Keratinocyte (primary cell): ENCODE measurements around the gene ASTN2. TPM values are rescaled to one million over a fixed set of nuclear protein-coding genes. Genes with fewer than 3 reads are reported as not detected.

Source experiments
- DNase-seq: peaks from one replicate; pipeline ENCODE4 v3.0.0-alpha.2; 2011; ENCODE audit warnings: low read depth, missing footprints, low spot score
- FAIRE-seq: peaks from 2 replicates; lab custom pipeline; 2011; peaks lifted over from hg19 to GRCh38; lab: Jason Lieb, UNC
- H2AFZ ChIP-seq: 2 replicates; pipeline ENCODE4 v1.6.0; 2012; ENCODE audit warnings: low read length, control low read depth, inconsistent platforms; ENCODE audit not compliant: control insufficient read depth
- H3K27ac ChIP-seq: 2 replicates; pipeline ENCODE4 v1.5.1; 2011; ENCODE audit warnings: low read length; ENCODE audit not compliant: control insufficient read depth, insufficient read depth
- H3K27me3 ChIP-seq: 3 replicates; pipeline ENCODE4 v1.6.0; 2011; ENCODE audit warnings: low read length; ENCODE audit not compliant: control insufficient read depth, insufficient read depth; ENCODE audit errors: extremely low read depth
- H3K36me3 ChIP-seq, 2 experiments: 2 replicates in 1 of 2; 3 replicates in 1 of 2; pipeline ENCODE4 v1.5.1; 2011; ENCODE audit warnings: low read length in 2 of 2, mild to moderate bottlenecking in 1 of 2; ENCODE audit not compliant: control insufficient read depth in 2 of 2, insufficient read depth in 2 of 2; ENCODE audit errors: extremely low read depth in 1 of 2
- H3K4me1 ChIP-seq: 3 replicates; pipeline ENCODE4 v1.5.1; 2011; ENCODE audit warnings: low read length; ENCODE audit not compliant: control insufficient read depth, insufficient read depth; ENCODE audit errors: extremely low read depth
- H3K4me2 ChIP-seq: 3 replicates; pipeline ENCODE4 v1.6.0; 2011; ENCODE audit warnings: low read depth, low read length; ENCODE audit not compliant: control insufficient read depth, insufficient read depth; ENCODE audit errors: extremely low read depth
- H3K4me3 ChIP-seq, 3 experiments: fragments of 200-600 bp in 1 of 3; sonication (generic) in 1 of 3; 2 replicates in 2 of 3; 3 replicates in 1 of 3; pipeline ENCODE4 v1.5.1; 2011 to 2016; ENCODE audit warnings: low read length in 3 of 3, mild to moderate bottlenecking in 3 of 3, control low read depth in 2 of 3, inconsistent platforms in 1 of 3, low read depth in 1 of 3, mixed read lengths in 1 of 3, mixed run types in 1 of 3, moderate library complexity in 1 of 3; ENCODE audit not compliant: control insufficient read depth in 2 of 3, insufficient read depth in 2 of 3; ENCODE audit errors: extremely low read depth in 1 of 3
- H3K79me2 ChIP-seq: 2 replicates; pipeline ENCODE4 v1.6.0; 2012; ENCODE audit warnings: low read length; ENCODE audit not compliant: control insufficient read depth, insufficient read depth
- H3K9ac ChIP-seq: 3 replicates; pipeline ENCODE4 v1.6.0; 2011; ENCODE audit warnings: low read length; ENCODE audit not compliant: control insufficient read depth, insufficient read depth; ENCODE audit errors: extremely low read depth
- H3K9me1 ChIP-seq: 3 replicates; pipeline ENCODE4 v1.6.0; 2011; ENCODE audit warnings: low read length; ENCODE audit not compliant: control insufficient read depth, insufficient read depth; ENCODE audit errors: extremely low read depth
- H3K9me3 ChIP-seq: 2 replicates; pipeline ENCODE4 v1.5.1; 2012; ENCODE audit warnings: low read depth, low read length; ENCODE audit not compliant: control insufficient read depth
- H4K20me1 ChIP-seq: 3 replicates; pipeline ENCODE4 v1.6.0; 2011; ENCODE audit warnings: low read length; ENCODE audit not compliant: control insufficient read depth, insufficient read depth; ENCODE audit errors: extremely low read depth
- CTCF ChIP-seq, 3 experiments: IDR thresholded peaks in 1 of 3; conservative IDR thresholded peaks in 1 of 3; optimal IDR thresholded peaks in 1 of 3; 2 replicates in 2 of 3; 3 replicates in 1 of 3; pipeline versions ENCODE3 to v1.5.1; 2011; ENCODE audit warnings: low read length in 3 of 3, mild to moderate bottlenecking in 3 of 3, moderate library complexity in 2 of 3, control low read depth in 1 of 3, inconsistent platforms in 1 of 3; ENCODE audit not compliant: insufficient read depth in 2 of 3; ENCODE audit errors: extremely low read depth in 1 of 3
- EZH2 ChIP-seq: IDR thresholded peaks from one replicate; pipeline ENCODE4 v1.6.1; 2012; ENCODE audit warnings: inconsistent platforms, mild to moderate bottlenecking, low read length, moderate library complexity
- dilution Hi-C: fragments of 300-500 bp; cut with MboI; formaldehyde crosslinking; loops from one replicate; pipeline ENCODE4 v1.7.0; 2020; ENCODE audit warnings: low sequenced_read_pairs; ENCODE audit not compliant: extremely low pct_ligation_motif_present
- polyA plus RNA-seq, 5 experiments: library from polyadenylated mRNA; depleted of rRNA in 3 of 5; stranded (reverse) in 3 of 5; stranded (forward) in 1 of 5; unstranded in 1 of 5; fragments of >200 nt; gene quantifications; 1 replicate in 1 of 5; 2 replicates in 3 of 5; 3 replicates in 1 of 5; pipeline versions ENCODE4 v1.2.1 to v1.2.3, GENCODE V29; 2011 to 2012; ENCODE audit warnings: missing spikeins in 2 of 5, low read depth in 1 of 5, low replicate concordance in 1 of 5

The ASTN2 gene
- polyA plus RNA-seq, 1 donor (not counting 4 experiments of a cell fraction or from before 2014, with no cell fraction given): 0.31 TPM

GRCh38 chr9:117091529-117091928, 323.3 kb downstream of the ASTN2 start:
- dilution Hi-C loops: no loop called here
- H3K4me1 ChIP-seq: peaks cover 7% of the 10 kb centered on the region
- FAIRE-seq: no peak
- no peak overlapping the region for H3K27ac ChIP-seq
- TF ChIP-seq CTCF (optimal IDR thresholded peaks at IDR 0.05 in 1 of 3, IDR thresholded peaks at IDR 0.05 in 1 of 3, conservative IDR thresholded peaks at IDR 0.05 in 1 of 3; ENCODE audit: extremely low read depth in 1 of 3, insufficient read depth in 2 of 3, low read length in 3 of 3) (no peak), EZH2 (no peak)
- H3K36me3 ChIP-seq: no peaks in the 10 kb centered on the region
- H3K9me3 ChIP-seq: no peaks in the 10 kb centered on the region
- no peak overlapping the region for H2AFZ ChIP-seq
- DNase-seq: no peak
- H3K4me3 ChIP-seq: no peak overlapping the region
- H4K20me1 ChIP-seq: no peaks in the 10 kb centered on the region
- H3K9me1 ChIP-seq: no peaks in the 10 kb centered on the region
- H3K79me2 ChIP-seq: no peaks in the 10 kb centered on the region
- no peaks in the 10 kb centered on the region for H3K27me3 ChIP-seq
- H3K9ac ChIP-seq: no peak overlapping the region
- H3K4me2 ChIP-seq: no peak overlapping the region

GRCh38 chr9:117088786-117089185, 326.1 kb downstream of the ASTN2 start:
- no peaks in the 10 kb centered on the region for H3K79me2 ChIP-seq
- no peaks in the 10 kb centered on the region for H3K9me3 ChIP-seq
- dilution Hi-C loops: no loop called here
- TF ChIP-seq EZH2 (no peak), CTCF (optimal IDR thresholded peaks at IDR 0.05 in 1 of 3, IDR thresholded peaks at IDR 0.05 in 1 of 3, conservative IDR thresholded peaks at IDR 0.05 in 1 of 3; ENCODE audit: extremely low read depth in 1 of 3, insufficient read depth in 2 of 3, low read length in 3 of 3) (no peak)
- DNase-seq (no peak), FAIRE-seq (no peak)
- peaks cover 7% of the 10 kb centered on the region for H3K4me1 ChIP-seq
- H3K27me3 ChIP-seq: no peaks in the 10 kb centered on the region
- H3K27ac ChIP-seq: no peak overlapping the region
- H2AFZ ChIP-seq: no peak overlapping the region
- H4K20me1 ChIP-seq: no peaks in the 10 kb centered on the region
- H3K36me3 ChIP-seq: no peaks in the 10 kb centered on the region
- no peak overlapping the region for H3K9ac ChIP-seq
- H3K4me3 ChIP-seq: no peak overlapping the region
- H3K4me2 ChIP-seq: no peak overlapping the region
- no peaks in the 10 kb centered on the region for H3K9me1 ChIP-seq
